Measurements from ENCODE around the gene FOXF2. TPM values are rescaled to one million over a fixed set of nuclear protein-coding genes. Genes with fewer than 3 reads are reported as not detected.
A peak's percentile ranks its signal among the peaks of the same experiment; 100 is the strongest.

Gene FOXF2
- total and polyA plus RNA-seq, 2 of the 13 experiments (the other 11 are each of a cell fraction or from before 2014, with no cell fraction given), result not detected

DNA sequence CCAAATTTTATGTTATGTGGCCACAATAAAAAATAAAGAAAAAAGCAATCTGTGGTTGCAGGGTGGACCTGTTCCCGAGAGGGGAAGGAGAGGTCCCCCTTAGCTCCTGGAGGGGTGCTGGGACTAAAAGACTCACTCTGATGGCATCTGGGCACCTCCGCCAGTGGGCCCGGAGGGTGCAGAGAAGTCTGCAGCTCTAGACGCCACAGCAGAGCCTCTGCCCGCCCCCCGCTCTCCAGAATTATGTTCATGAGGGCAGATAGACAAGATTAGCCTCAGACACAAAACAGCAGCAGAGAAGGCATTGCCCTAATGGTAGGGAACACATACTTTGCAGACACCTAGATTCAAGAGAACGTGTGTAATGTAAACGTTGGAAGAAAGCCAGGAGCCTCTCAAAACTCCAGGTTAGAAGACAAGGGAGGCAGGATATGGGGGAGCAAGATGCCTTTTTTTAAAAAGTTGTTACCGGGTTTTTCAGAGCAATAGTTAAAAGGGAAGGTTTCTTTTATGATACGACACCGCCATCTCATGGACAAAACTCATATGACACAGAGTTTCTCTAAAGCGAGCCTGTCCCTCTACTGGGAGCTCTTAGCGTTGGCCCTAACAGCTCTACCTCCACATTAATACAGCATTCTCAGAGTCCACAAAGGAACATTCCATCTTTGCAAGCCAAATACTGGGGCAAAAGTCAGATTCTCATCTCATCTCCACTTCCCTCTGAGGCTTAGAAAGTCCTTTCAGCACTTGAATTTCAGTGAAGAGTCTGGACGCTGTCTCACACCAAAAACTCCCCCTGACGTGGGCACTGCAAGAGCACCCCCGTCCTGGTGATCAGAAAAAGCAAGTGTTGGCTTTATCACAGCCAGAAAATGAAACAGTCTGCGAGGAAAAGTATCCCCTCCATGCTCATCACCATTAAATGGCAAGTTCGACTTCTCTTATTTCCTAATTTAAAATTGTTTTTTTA lies 47.2 kb downstream of the FOXF2 start (continued):
- TF ChIP-seq BORCS8-MEF2B (CRISPR knock-in tag; IDR thresholded peaks at IDR 0.05) (no peak), SMC3 (IDR thresholded peaks at IDR 0.05; ENCODE audit: low read length) (peak; percentile 85), NAIF1 (CRISPR knock-in tag; IDR thresholded peaks at IDR 0.05; ENCODE audit: borderline replicate concordance) (no peak), ZNF772 (CRISPR knock-in tag; IDR thresholded peaks at IDR 0.05) (no peak)
- TF ChIP-seq, protein P1, sequence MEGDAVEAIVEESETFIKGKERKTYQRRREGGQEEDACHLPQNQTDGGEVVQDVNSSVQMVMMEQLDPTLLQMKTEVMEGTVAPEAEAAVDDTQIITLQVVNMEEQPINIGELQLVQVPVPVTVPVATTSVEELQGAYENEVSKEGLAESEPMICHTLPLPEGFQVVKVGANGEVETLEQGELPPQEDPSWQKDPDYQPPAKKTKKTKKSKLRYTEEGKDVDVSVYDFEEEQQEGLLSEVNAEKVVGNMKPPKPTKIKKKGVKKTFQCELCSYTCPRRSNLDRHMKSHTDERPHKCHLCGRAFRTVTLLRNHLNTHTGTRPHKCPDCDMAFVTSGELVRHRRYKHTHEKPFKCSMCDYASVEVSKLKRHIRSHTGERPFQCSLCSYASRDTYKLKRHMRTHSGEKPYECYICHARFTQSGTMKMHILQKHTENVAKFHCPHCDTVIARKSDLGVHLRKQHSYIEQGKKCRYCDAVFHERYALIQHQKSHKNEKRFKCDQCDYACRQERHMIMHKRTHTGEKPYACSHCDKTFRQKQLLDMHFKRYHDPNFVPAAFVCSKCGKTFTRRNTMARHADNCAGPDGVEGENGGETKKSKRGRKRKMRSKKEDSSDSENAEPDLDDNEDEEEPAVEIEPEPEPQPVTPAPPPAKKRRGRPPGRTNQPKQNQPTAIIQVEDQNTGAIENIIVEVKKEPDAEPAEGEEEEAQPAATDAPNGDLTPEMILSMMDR (CRISPR knock-in tag; IDR thresholded peaks at IDR 0.05), result peak; percentile 84

DNA sequence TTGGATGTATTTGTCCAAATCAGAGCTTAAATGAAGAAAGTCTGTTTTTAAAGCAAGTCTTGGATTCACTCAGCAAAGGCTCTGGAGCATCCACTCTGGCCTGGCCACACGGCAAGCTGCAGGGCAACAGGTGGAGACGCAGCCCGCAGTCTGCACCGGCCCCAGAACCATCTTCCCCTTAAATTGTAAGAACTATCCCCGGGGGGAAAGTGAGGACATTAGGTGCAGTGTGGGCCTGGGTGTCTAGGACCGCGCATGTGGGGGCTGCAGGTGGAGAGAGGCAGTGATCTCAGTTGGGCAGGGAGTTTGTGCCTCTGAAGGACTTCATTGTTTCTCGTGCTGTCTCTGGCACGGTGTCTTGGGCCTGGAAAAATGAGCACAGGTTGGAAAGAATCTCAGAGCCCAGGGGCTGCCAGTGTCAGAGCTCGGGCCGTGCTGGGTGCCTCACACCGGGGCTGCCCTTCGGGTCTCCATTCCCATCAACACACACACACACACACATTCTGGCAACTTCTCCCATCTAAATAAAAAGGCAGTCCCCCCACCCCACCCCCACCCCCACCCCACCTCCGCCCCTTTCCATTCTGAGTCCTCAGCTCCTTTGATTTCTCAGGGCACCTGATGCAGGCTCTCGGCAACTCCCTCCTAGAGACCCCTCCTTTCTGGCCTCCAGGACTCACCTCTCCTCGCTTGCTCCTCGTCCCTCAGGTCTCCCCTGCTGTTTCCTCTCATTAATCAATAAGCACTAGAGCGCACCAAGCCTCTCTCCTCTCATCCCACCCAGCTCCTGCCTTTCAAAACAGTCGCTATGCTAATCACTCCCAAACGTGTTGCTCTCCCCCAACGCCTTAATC lies 48.4 kb downstream of the FOXF2 start:
- no peaks in the 10 kb centered on the region for H3K36me3 ChIP-seq (replicated peaks in 1 of 2; ENCODE audit: control insufficient read depth in 1 of 2, insufficient read depth in 2 of 2, low read length in 2 of 2)
- H3K4me3 ChIP-seq (replicated peaks in 1 of 3; ENCODE audit: insufficient read depth in 1 of 3, low read depth in 2 of 3, low read length in 3 of 3), result no peak overlapping the region
- H3K27me3 ChIP-seq (ENCODE audit: control insufficient read depth in 1 of 2, insufficient read depth in 2 of 2, low read length in 2 of 2), result peaks cover 10 to 47% of the 10 kb centered on the region in 2 experiments
- DNase-seq (ENCODE audit: low spot score) (no peak), FAIRE-seq (no peak), ATAC-seq (no peak)
- intact Hi-C loops (cut with micrococcal nuclease; ENCODE audit: unreplicated experiment) (loop anchor here (2.0 kb wide), 1 partner anchor 715 kb away; no protein-coding TSS in a partner anchor), in situ Hi-C loops (cut with HindIII; ENCODE audit: extremely low pct_ligation_motif_present, low pct_unique_long_range_greater_than_20kb) (no loop called here)
- no peak overlapping the region for H2AFZ ChIP-seq (ENCODE audit: low read length)
- H3K79me2 ChIP-seq (ENCODE audit: insufficient read depth, low read length), result no peaks in the 10 kb centered on the region
- no peak overlapping the region for H3K4me2 ChIP-seq (ENCODE audit: low read depth, low read length)
- TF ChIP-seq EZH2 (conservative IDR thresholded peaks at IDR 0.05; ENCODE audit: low read depth, low read length) (0 out of 2 replicates have a peak, but pooled peaks have one; percentile 0), PCBP1 (IDR thresholded peaks at IDR 0.05; ENCODE audit: borderline replicate concordance, low read depth, low read length) (0 out of 2 replicates have a peak, but pooled peaks have one; percentile 28), ZNF143 (CRISPR knock-in tag; IDR thresholded peaks at IDR 0.05) (no peak)
- H4K20me1 ChIP-seq (ENCODE audit: insufficient read depth, low read length), result no peaks in the 10 kb centered on the region
- no peaks in the 10 kb centered on the region for H3K9me3 ChIP-seq (ENCODE audit: low read length)
- ChIA-PET POLR2A (no interaction called here), CTCF (ENCODE audit: low intra/inter-chr PET ratio, low total read pairs) (interaction anchor here (1.4 to 2.1 kb wide), 2 partner anchors 639 to 715 kb away, joined by 3 to 18 read pairs; no protein-coding TSS in a partner anchor)
- H3K9ac ChIP-seq (ENCODE audit: insufficient read depth, low read depth, low read length), result no peak overlapping the region
- WGBS (ENCODE audit: low lambda C conversion rate), result 31% methylated on average over 21 of the region's 21 CpGs
- H3K4me1 ChIP-seq (ENCODE audit: insufficient read depth, low read length), result no peaks in the 10 kb centered on the region
- no peak overlapping the region for H3K27ac ChIP-seq (ENCODE audit: extremely low read length, insufficient read depth, low read length)
- no TSS peak for BruUV-seq (replicated peaks)

All from HepG2 (cell line).